ENCODE results near the gene NOCT.
"Not testable (repeated sequence)": the region's sequence is repeated elsewhere in the genome, so short reads cannot be mapped to it uniquely, and the experiment has no call there.

The NOCT gene

DNA sequence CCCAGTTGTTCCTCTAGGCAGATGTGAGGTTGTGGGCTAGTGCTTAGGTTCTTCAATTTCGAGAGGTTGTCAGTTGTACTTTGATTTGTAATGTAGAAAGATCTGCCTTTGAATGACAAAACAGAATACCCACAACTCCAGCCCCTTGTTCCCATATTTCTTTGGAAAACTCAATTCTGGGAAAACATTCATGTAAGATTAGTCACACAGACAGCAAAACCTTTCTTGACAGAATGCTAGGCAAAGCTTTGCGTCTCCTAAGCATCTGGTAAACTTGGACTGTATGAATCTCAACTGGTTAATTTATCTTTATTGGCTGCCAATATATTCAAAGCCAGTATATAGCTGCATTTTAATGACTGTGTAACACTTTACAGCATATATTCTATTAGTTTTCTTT, 34.9 kb downstream of the NOCT start:
- DNase-seq (ENCODE audit: low spot score) = no peak

DNA sequence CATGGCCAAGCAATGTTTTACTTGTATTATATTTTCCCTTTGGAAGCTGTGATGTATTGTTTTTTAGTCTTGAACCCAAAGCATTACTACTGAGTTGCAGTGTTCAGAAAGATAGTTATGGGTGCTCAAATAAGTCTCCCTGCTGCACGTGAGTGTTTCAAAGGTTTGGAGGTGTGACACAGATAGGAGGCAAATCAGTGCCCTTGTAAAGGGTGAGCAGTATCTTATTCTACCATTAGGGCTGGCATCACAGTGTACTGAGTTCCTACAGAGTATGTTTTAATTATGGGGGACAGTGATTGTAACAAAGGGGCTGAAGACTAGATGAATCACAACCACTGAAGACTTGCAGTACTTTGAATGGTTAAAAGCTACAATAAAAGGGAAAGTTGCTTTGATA, 38.3 kb downstream of the NOCT start:
- DNase-seq (ENCODE audit: low spot score) = no peak

GRCh38 chr4:139054791-139055505, 39.4 kb downstream of the NOCT start:
- DNase-seq (ENCODE audit: low spot score) = no peak

DNA sequence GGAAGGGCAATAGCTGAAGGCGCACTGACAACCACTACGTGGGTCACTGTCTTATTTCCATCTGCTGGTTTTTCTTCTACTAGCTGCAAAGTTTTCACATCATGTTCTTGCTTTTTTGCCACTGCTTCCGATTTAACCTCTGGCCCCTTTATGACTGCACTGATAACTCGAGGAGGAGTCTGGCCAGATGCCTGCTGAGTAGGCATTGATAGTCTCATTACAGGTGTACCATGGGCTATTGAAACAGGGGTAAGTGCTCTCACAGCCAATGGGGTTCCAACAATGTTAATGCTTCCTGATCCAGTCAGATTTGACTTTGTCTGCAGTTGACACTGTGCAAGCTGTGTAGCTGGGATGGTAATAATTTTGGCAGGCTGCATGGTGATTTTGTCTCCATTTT, 43.4 kb downstream of the NOCT start:
- DNase-seq (ENCODE audit: low spot score) = not testable (repeated sequence)

DNA sequence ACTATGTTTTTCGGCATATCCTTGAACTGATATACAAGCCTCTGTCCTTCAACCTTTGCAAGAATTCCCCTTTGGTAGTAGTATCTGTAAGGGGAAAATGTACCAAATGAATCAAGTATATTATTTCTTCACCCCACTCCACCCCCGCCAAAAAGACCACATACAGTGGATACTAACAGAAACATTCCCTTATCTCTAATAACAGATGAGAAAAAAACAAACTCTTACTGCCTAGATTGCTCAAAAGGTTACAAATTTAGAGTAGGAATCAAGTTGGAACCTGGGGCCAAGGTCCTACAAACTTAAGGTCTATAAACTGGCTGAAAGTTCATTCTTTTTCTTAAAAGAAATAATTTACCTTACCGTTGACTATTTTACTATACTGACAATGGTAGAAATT, 45.0 kb downstream of the NOCT start:
- DNase-seq (ENCODE audit: low spot score) = no peak

- no peak for DNase-seq (ENCODE audit: low spot score)
Measured at GRCh38 chr4:139076016-139076744, 60.6 kb downstream of the NOCT start.

- no peak for DNase-seq (ENCODE audit: low spot score)
Measured at GRCh38 chr4:139077567-139078355, 62.2 kb downstream of the NOCT start.

DNA sequence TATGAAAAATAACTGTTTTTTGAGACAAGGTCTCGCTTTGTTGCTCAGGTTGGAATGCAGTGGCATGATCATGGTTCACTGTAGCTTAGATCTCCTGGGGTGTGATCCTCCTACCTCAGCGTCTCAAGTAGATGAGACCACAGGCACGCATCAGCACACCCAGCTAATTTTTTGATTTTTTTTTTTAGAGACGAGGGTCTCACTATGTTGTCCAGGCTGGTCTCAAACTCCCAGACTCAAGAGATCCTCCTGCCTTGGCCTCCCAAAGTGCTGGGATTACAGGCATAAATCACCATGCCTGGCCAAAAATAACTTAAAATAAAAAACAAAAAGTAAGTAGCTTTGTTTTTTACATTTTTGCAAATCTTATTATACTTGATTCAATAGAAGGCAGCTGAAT, 63.3 kb downstream of the NOCT start:
- DNase-seq (ENCODE audit: low spot score) = no peak

GRCh38 chr4:139082750-139083606, 67.4 kb downstream of the NOCT start:
- DNase-seq (ENCODE audit: low spot score) = peak; percentile 91

- DNase-seq (ENCODE audit: low spot score) = peak; percentile 80
Measured at GRCh38 chr4:139083607-139083955, 68.0 kb downstream of the NOCT start.

GRCh38 chr4:139083956-139084803, 68.6 kb downstream of the NOCT start:
- DNase-seq (ENCODE audit: low spot score) = peak; percentile 81

DNA sequence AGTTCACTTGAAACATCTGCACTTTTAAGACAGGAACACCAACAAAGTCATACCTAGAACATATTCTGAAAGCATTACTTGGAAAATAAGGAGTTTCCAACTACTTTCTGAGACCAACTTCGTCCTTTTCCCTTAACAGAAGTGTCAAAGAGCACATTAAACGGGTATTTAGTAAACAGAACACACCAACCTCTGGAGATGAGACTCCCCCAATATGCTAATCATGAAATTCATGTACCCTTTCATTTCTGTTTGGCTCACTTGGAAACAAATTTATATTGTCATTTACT, 69.2 kb downstream of the NOCT start:
- no peak for DNase-seq (ENCODE audit: low spot score)

DNA sequence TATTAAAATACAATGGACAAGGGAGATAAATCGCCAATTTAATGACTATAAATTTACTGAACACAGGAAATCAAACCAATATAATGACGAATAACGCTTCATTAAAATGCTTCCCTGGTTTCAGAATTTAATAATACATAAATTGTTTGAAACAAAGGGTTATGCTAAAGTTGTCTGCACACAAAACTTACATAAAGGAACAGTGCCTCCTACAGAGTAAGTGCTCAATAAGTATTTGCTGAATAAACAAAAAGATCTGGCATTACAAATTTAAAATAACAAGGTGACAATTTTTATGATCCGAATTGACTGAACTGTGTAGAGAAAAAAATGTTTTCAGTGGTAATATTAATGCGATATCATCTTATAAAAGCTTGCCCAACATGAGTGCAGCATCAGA, 69.6 kb downstream of the NOCT start:
- DNase-seq (ENCODE audit: low spot score) = no peak

DNA sequence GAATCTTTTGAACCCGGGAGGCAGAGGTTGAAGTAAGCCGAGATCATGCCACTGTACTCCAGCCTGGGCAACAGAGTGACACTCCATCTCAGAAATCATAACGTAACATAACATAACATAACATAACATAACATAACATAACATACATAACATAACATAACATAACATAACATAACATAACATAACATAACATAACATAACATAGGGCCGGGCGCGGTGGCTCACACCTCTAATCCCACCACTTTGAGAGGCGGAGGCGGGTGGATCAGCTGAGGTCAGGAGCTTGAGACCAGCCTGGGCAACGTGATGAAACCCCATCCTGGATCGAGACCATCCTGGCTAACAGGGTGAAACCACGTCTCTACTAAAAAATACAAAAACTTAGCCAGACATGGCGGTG, 76.7 kb downstream of the NOCT start:
- no peak for DNase-seq (ENCODE audit: low spot score)

Data from germinal center (tissue), 1 donor.